ENCODE measurements around the gene GAS2L3. TPM values are rescaled to one million over a fixed set of nuclear protein-coding genes. Genes with fewer than 3 reads are reported as not detected.

GAS2L3 gene
- total and polyA plus RNA-seq, 2 of the 13 experiments (the other 11 are each of a cell fraction or from before 2014, with no cell fraction given), result 7.0 to 20.8 TPM

DNA sequence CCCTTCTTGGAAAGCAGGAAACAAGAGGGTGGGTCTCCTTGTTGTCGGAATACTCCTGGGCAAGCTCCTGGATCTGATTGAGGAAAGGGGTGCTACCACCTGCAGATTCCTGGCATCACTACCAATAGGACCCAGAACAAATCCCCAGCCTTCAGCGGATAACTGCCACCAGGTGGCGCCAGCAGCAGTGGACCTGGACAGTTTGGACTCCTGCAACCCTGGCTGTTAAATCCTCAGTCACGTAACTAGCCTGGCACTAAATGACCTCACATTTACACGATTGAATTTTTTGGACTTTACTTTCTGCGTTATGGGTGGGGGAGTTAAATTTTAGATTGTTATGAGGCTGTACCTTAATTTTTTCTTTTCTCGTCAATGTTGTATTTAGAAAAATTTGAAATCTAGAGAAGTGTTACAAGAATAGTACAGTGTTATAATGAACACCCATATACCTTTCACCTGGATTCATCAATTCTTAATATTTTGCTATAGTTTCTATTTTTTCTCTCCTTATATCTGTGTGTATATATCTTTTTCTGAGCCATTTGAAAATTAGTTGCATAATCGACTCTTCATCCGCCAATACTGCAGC, 95.6 kb downstream of the GAS2L3 start (continued):
- TF ChIP-seq NONO (IDR thresholded peaks at IDR 0.05) (no peak), NONO (CRISPR knock-in tag; conservative IDR thresholded peaks at IDR 0.05) (no peak), ZNF629 (CRISPR knock-in tag; conservative IDR thresholded peaks at IDR 0.05) (no peak), NAIF1 (CRISPR knock-in tag; IDR thresholded peaks at IDR 0.05; ENCODE audit: borderline replicate concordance) (no peak), MLLT10 (CRISPR knock-in tag; IDR thresholded peaks at IDR 0.05) (no peak), JUN (CRISPR knock-in tag; IDR thresholded peaks at IDR 0.05) (no peak), CENPT (CRISPR knock-in tag; IDR thresholded peaks at IDR 0.05; ENCODE audit: low read depth) (no peak), MIXL1 (CRISPR knock-in tag; IDR thresholded peaks at IDR 0.05) (no peak), ZNF260 (CRISPR knock-in tag; IDR thresholded peaks at IDR 0.05; ENCODE audit: borderline replicate concordance, low read depth) (no peak), KDM5A (IDR thresholded peaks at IDR 0.05; ENCODE audit: borderline replicate concordance, low read length) (no peak), ZNF224 (CRISPR knock-in tag; IDR thresholded peaks at IDR 0.05) (no peak), RAD21 (CRISPR knock-in tag; IDR thresholded peaks at IDR 0.05) (peak; percentile 47; the same call in 1 of the 2 replicates), GLMP (CRISPR knock-in tag; IDR thresholded peaks at IDR 0.05; ENCODE audit: borderline replicate concordance) (no peak), RARA (CRISPR knock-in tag; IDR thresholded peaks at IDR 0.05) (0 out of 2 replicates have a peak, but pooled peaks have one; percentile 9), MAX (IDR thresholded peaks at IDR 0.05) (no peak), ATAD3A (CRISPR knock-in tag; IDR thresholded peaks at IDR 0.05) (no peak), ZNF546 (CRISPR knock-in tag; conservative IDR thresholded peaks at IDR 0.05) (no peak), SRSF9 (IDR thresholded peaks at IDR 0.05; ENCODE audit: borderline replicate concordance, insufficient read depth, low read depth, low read length, poor library complexity, severe bottlenecking) (no peak), RBM22 (optimal IDR thresholded peaks at IDR 0.05; ENCODE audit: low read length) (no peak), ZNF615 (CRISPR knock-in tag; IDR thresholded peaks at IDR 0.05; ENCODE audit: borderline replicate concordance) (no peak), KDM1A (CRISPR knock-in tag; IDR thresholded peaks at IDR 0.05) (no peak)
- TF ChIP-seq, protein P1, sequence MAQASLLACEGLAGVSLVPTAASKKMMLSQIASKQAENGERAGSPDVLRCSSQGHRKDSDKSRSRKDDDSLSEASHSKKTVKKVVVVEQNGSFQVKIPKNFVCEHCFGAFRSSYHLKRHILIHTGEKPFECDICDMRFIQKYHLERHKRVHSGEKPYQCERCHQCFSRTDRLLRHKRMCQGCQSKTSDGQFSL (CRISPR knock-in tag; IDR thresholded peaks at IDR 0.05), result no peak
- TF ChIP-seq, protein P2, sequence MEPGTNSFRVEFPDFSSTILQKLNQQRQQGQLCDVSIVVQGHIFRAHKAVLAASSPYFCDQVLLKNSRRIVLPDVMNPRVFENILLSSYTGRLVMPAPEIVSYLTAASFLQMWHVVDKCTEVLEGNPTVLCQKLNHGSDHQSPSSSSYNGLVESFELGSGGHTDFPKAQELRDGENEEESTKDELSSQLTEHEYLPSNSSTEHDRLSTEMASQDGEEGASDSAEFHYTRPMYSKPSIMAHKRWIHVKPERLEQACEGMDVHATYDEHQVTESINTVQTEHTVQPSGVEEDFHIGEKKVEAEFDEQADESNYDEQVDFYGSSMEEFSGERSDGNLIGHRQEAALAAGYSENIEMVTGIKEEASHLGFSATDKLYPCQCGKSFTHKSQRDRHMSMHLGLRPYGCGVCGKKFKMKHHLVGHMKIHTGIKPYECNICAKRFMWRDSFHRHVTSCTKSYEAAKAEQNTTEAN (CRISPR knock-in tag; conservative IDR thresholded peaks at IDR 0.05), result no peak
- TF ChIP-seq, protein P3, sequence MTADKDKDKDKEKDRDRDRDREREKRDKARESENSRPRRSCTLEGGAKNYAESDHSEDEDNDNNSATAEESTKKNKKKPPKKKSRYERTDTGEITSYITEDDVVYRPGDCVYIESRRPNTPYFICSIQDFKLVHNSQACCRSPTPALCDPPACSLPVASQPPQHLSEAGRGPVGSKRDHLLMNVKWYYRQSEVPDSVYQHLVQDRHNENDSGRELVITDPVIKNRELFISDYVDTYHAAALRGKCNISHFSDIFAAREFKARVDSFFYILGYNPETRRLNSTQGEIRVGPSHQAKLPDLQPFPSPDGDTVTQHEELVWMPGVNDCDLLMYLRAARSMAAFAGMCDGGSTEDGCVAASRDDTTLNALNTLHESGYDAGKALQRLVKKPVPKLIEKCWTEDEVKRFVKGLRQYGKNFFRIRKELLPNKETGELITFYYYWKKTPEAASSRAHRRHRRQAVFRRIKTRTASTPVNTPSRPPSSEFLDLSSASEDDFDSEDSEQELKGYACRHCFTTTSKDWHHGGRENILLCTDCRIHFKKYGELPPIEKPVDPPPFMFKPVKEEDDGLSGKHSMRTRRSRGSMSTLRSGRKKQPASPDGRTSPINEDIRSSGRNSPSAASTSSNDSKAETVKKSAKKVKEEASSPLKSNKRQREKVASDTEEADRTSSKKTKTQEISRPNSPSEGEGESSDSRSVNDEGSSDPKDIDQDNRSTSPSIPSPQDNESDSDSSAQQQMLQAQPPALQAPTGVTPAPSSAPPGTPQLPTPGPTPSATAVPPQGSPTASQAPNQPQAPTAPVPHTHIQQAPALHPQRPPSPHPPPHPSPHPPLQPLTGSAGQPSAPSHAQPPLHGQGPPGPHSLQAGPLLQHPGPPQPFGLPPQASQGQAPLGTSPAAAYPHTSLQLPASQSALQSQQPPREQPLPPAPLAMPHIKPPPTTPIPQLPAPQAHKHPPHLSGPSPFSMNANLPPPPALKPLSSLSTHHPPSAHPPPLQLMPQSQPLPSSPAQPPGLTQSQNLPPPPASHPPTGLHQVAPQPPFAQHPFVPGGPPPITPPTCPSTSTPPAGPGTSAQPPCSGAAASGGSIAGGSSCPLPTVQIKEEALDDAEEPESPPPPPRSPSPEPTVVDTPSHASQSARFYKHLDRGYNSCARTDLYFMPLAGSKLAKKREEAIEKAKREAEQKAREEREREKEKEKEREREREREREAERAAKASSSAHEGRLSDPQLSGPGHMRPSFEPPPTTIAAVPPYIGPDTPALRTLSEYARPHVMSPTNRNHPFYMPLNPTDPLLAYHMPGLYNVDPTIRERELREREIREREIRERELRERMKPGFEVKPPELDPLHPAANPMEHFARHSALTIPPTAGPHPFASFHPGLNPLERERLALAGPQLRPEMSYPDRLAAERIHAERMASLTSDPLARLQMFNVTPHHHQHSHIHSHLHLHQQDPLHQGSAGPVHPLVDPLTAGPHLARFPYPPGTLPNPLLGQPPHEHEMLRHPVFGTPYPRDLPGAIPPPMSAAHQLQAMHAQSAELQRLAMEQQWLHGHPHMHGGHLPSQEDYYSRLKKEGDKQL (CRISPR knock-in tag; IDR thresholded peaks at IDR 0.05; ENCODE audit: low read depth), result no peak
